MCF 10A (cell line): Measurements from ENCODE around the gene ZBTB7C. TPM values are rescaled to one million over a fixed set of nuclear protein-coding genes. Genes with fewer than 3 reads are reported as not detected.

Experiments used
- BruUV-seq: library from RNA; stranded (reverse); fragments of 400-500 nt; replicated peaks from 2 replicates; lab custom pipeline; 2021; lab: Mats Ljungman, UMichigan
- CTCF ChIA-PET: fragments of 300-600 bp; sonication (Branson Sonifier 250); formaldehyde crosslinking; extraction: SDS; loops from one replicate; lab custom pipeline; 2021; ENCODE audit warnings: antibody characterized with exemption, inconsistent platforms; lab: Yijun Ruan, JAX
- POLR2A ChIA-PET: fragments of 300-600, 350-650 bp; sonication (Branson Sonifier 250); formaldehyde crosslinking; extraction: SDS; loops from one replicate; lab custom pipeline; 2020; ENCODE audit warnings: antibody characterized with exemption, inconsistent platforms; lab: Yijun Ruan, JAX
- DNase-seq: peaks from one replicate; pipeline ENCODE4 v3.0.0-alpha.2; 2018; ENCODE audit not compliant: unreplicated experiment
- H3K27ac Mint-ChIP-seq: one replicate; pipeline ENCODE4 v1.8.0; 2022; ENCODE audit warnings: mild to moderate bottlenecking, low read depth, mixed read lengths; ENCODE audit not compliant: unreplicated experiment
- H3K27me3 Mint-ChIP-seq: one replicate; pipeline ENCODE4 v1.8.0; 2022; ENCODE audit warnings: mixed read lengths; ENCODE audit not compliant: insufficient read depth, unreplicated experiment
- H3K36me3 Mint-ChIP-seq: one replicate; pipeline ENCODE4 v1.8.0; 2022; ENCODE audit warnings: mild to moderate bottlenecking, moderate library complexity, mixed read lengths; ENCODE audit not compliant: insufficient read depth, unreplicated experiment
- H3K4me1 Mint-ChIP-seq: one replicate; pipeline ENCODE4 v1.8.0; 2022; ENCODE audit warnings: mixed read lengths; ENCODE audit not compliant: insufficient read depth, unreplicated experiment
- H3K4me3 Mint-ChIP-seq: one replicate; pipeline ENCODE4 v1.8.0; 2022; ENCODE audit warnings: mild to moderate bottlenecking, moderate library complexity, mixed read lengths; ENCODE audit not compliant: unreplicated experiment
- H3K9me3 Mint-ChIP-seq: one replicate; pipeline ENCODE4 v1.8.0; 2022; ENCODE audit warnings: mixed read lengths; ENCODE audit not compliant: unreplicated experiment
- CTCF ChIP-seq: fragments of 200-600 bp; IDR thresholded peaks from one replicate; pipeline ENCODE4 v1.8.0; 2022; ENCODE audit warnings: antibody characterized with exemption, mild to moderate bottlenecking; ENCODE audit not compliant: unreplicated experiment
- intact Hi-C: fragments of 100-400 bp; cut with micrococcal nuclease; formaldehyde crosslinking; loops from 2 replicates; pipeline ENCODE4 v1.14.1; 2022
- total RNA-seq: library from RNA; stranded (reverse); gene quantifications from 2 replicates; pipeline ENCODE4 v1.2.3, GENCODE V29; 2022

Gene ZBTB7C
- total RNA-seq, 1 experiment from 2014 or later = 0.42 TPM

- H3K27me3 Mint-ChIP-seq = peaks cover 12% of the 10 kb centered on the region
- POLR2A ChIA-PET = no interaction called here
- no peaks in the 10 kb centered on the region for H3K9me3 Mint-ChIP-seq
- DNase-seq = no peak
- no peak overlapping the region for H3K4me3 Mint-ChIP-seq
- H3K27ac Mint-ChIP-seq = no peak overlapping the region
- CTCF ChIA-PET = no interaction called here
- TF ChIP-seq CTCF = no peak
- H3K4me1 Mint-ChIP-seq = no peaks in the 10 kb centered on the region
- intact Hi-C loops = no loop called here
- no peaks in the 10 kb centered on the region for H3K36me3 Mint-ChIP-seq
- no TSS peak for BruUV-seq
Measured at GRCh38 chr18:48091869-48092497, 317.2 kb downstream of the ZBTB7C start.

- DNase-seq = no peak
- Mint-ChIP-seq H3K9me3 (no peaks in the 10 kb centered on the region), H3K4me3 (no peak overlapping the region), H3K27me3 (peaks cover 12% of the 10 kb centered on the region), H3K36me3 (no peaks in the 10 kb centered on the region), H3K27ac (no peak overlapping the region), H3K4me1 (peaks cover 6% of the 10 kb centered on the region)
- BruUV-seq = no TSS peak
- ChIA-PET POLR2A (interaction anchor here (0.5 kb wide), 1 partner anchor 267 kb away, joined by 4 read pairs; no protein-coding TSS in a partner anchor), CTCF (no interaction called here)
- intact Hi-C loops = no loop called here
- TF ChIP-seq CTCF = no peak
Measured at GRCh38 chr18:48090702-48091101, 318.5 kb downstream of the ZBTB7C start.

- Mint-ChIP-seq H3K36me3 (no peaks in the 10 kb centered on the region), H3K9me3 (no peaks in the 10 kb centered on the region), H3K4me3 (no peak overlapping the region), H3K27me3 (peaks cover 12% of the 10 kb centered on the region), H3K4me1 (peaks cover 6% of the 10 kb centered on the region), H3K27ac (no peak overlapping the region)
- BruUV-seq = no TSS peak
- ChIA-PET POLR2A (interaction anchor here (0.5 to 0.7 kb wide), 2 partner anchors 157 to 268 kb away, joined by 3 to 4 read pairs; no protein-coding TSS in a partner anchor), CTCF (no interaction called here)
- intact Hi-C loops = no loop called here
- TF ChIP-seq CTCF = no peak
- no peak for DNase-seq
Measured at GRCh38 chr18:48090021-48090420, 319.2 kb downstream of the ZBTB7C start.

- no peak for TF ChIP-seq CTCF
- POLR2A ChIA-PET = no interaction called here
- intact Hi-C loops = no loop called here
- Mint-ChIP-seq H3K27me3 (no peaks in the 10 kb centered on the region), H3K27ac (no peak overlapping the region), H3K4me1 (peaks cover 6% of the 10 kb centered on the region), H3K9me3 (no peaks in the 10 kb centered on the region), H3K4me3 (no peak overlapping the region), H3K36me3 (no peaks in the 10 kb centered on the region)
- BruUV-seq = no TSS peak
- peak; percentile 54 for DNase-seq
- CTCF ChIA-PET = no interaction called here
Measured at GRCh38 chr18:48085781-48086487, 323.2 kb downstream of the ZBTB7C start.
